Lower leg skin (tissue), 3 donors: ENCODE results near the gene C1orf116.

Experiments
- POLR2A ChIP-seq, 2 donors: fragments of 450-650 bp; IDR thresholded peaks; one replicate each; pipeline ENCODE4 v1.6.1; 2016 to 2017; ENCODE audit warnings: antibody characterized with exemption in 2 of 2, mild to moderate bottlenecking in 1 of 2, moderate library complexity in 1 of 2
- TF ChIP-seq, protein P1 (sequence below), 3 donors: fragments of 450-650 bp; IDR thresholded peaks; one replicate each; pipeline ENCODE4 v1.5.1; 2016; ENCODE audit warnings: antibody characterized with exemption in 3 of 3, mild to moderate bottlenecking in 3 of 3, moderate library complexity in 2 of 3

DNA sequence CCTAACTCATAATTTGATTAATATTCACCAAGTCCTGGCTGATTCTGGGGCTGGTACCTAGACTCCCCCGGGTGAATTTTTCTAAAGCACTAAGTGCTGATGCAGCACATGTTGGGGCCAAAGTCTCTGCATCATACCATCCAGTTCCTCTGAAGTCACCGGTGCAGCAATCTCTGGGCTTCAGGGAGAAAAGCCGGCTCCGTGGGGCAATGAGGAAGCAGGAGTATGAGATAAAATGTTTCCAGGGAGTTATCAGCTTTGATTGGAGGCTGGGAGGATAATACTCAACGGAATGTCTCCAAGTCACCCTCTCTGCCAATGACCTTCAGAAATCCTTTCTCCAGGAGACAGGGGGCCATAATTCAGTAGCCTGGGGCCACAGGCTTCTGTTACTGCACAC is 63.5 kb downstream of the C1orf116 start:
- TF ChIP-seq, protein P1, sequence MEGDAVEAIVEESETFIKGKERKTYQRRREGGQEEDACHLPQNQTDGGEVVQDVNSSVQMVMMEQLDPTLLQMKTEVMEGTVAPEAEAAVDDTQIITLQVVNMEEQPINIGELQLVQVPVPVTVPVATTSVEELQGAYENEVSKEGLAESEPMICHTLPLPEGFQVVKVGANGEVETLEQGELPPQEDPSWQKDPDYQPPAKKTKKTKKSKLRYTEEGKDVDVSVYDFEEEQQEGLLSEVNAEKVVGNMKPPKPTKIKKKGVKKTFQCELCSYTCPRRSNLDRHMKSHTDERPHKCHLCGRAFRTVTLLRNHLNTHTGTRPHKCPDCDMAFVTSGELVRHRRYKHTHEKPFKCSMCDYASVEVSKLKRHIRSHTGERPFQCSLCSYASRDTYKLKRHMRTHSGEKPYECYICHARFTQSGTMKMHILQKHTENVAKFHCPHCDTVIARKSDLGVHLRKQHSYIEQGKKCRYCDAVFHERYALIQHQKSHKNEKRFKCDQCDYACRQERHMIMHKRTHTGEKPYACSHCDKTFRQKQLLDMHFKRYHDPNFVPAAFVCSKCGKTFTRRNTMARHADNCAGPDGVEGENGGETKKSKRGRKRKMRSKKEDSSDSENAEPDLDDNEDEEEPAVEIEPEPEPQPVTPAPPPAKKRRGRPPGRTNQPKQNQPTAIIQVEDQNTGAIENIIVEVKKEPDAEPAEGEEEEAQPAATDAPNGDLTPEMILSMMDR (IDR thresholded peaks at IDR 0.05) = no peak
- TF ChIP-seq POLR2A (IDR thresholded peaks at IDR 0.05) = no peak
